Astrocyte (in vitro differentiated cells and primary cell): Measurements from ENCODE around the gene ZNF879.

Experiments used
- CTCF ChIP-seq: IDR thresholded peaks from 2 replicates; pipeline ENCODE4 v1.5.1; 2011; ENCODE audit warnings: low read depth, mild to moderate bottlenecking, inconsistent platforms, low read length, moderate library complexity; ENCODE audit not compliant: insufficient read depth
- EZH2 ChIP-seq: IDR thresholded peaks from 2 replicates; pipeline ENCODE4 v1.6.1; 2012; ENCODE audit warnings: mild to moderate bottlenecking, low read length, inconsistent platforms; ENCODE audit not compliant: insufficient read depth

DNA sequence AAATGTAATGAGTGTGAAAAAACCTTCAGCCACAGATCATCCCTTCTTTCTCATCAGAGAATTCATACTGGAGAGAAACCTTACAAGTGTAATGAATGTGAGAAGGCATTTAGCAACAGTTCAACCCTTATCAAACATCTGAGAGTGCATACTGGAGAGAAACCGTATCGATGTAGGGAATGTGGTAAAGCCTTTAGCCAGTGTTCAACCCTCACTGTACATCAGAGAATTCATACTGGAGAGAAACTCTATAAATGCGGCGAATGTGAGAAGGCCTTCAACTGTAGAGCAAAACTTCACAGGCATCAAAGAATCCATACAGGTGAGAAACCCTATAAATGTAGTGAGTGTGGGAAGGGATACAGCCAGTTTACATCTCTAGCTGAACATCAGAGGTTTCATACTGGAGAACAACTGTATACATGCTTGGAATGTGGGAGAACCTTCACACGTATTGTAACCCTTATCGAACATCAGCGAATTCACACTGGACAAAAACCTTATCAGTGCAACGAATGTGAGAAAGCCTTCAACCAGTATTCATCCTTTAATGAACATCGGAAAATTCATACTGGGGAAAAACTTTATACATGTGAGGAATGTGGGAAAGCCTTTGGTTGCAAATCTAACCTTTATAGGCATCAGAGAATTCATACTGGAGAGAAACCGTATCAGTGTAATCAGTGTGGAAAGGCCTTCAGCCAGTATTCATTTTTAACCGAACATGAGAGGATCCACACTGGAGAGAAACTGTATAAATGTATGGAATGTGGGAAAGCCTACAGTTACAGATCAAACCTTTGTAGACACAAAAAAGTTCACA, 55.8 kb downstream of the ZNF879 start:
- TF ChIP-seq CTCF = no peak
- no peak for TF ChIP-seq EZH2
